GM19328 (cell line): ENCODE results near the gene PC.
"Not testable (repeated sequence)": the region's sequence is repeated elsewhere in the genome, so short reads cannot be mapped to it uniquely, and the experiment has no call there.

Experiments used
- ATAC-seq: cut with Tn5 transposase; IDR thresholded peaks from one replicate; pipeline ENCODE4 v1.9.1; 2021; ENCODE audit warnings: mild to moderate bottlenecking, moderate library complexity; ENCODE audit not compliant: unreplicated experiment

Gene PC

GRCh38 chr11:66979336-66979980, 21.3 kb upstream of the PC start:
- ATAC-seq: no peak

GRCh38 chr11:66978717-66979116, 20.5 kb upstream of the PC start:
- no peak for ATAC-seq

DNA sequence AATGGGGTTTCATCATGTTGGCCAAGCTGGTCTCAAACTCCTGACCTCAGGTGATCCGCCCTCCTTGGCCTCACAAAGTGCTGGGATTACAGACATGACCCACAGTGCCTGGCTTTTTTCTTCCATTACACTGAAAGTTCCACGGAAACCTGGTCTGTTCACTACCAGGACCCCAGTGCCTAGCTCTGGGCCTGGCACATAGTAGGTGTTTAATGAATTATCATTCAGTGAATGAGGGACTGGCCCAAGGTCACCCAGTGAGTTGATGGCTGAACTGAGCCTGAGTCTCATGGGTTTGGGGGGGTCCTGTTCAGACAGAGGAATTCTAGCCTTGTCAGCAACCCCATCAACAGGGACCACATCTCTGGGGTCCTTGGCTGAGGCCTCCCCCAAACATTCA, 20.0 kb upstream of the PC start:
- ATAC-seq: no peak

DNA sequence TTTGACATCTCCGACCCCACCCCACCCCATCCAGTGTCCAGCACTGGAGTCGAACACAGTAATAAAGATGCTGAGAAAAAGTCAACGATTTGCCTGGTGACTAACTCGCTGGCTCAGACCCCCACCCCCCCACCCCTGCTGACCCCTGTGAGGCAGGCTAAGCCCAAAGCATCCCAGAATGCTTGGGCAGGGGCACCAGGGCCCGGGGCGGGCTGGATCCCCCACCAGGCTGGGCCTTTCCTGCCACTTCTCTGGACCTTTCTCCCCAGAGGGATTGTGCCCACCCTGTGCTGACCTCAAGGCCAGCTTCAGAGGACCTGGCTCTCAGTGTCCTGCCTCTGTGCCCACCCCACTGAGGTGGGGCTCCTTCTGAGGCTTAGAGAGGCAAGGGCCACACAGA, 18.7 kb upstream of the PC start:
- no peak for ATAC-seq

- ATAC-seq: no peak
Observed at GRCh38 chr11:66976028-66976467, 17.9 kb upstream of the PC start.

- ATAC-seq: no peak
Observed at GRCh38 chr11:66975405-66976027, 17.3 kb upstream of the PC start.

GRCh38 chr11:66974724-66975404, 16.7 kb upstream of the PC start, which contains the start of gene C11orf86:
C11orf86 (plus strand) TSS chr11:66975304; CDS start chr11:66975363, 59 bp downstream.
- ATAC-seq: no peak

DNA sequence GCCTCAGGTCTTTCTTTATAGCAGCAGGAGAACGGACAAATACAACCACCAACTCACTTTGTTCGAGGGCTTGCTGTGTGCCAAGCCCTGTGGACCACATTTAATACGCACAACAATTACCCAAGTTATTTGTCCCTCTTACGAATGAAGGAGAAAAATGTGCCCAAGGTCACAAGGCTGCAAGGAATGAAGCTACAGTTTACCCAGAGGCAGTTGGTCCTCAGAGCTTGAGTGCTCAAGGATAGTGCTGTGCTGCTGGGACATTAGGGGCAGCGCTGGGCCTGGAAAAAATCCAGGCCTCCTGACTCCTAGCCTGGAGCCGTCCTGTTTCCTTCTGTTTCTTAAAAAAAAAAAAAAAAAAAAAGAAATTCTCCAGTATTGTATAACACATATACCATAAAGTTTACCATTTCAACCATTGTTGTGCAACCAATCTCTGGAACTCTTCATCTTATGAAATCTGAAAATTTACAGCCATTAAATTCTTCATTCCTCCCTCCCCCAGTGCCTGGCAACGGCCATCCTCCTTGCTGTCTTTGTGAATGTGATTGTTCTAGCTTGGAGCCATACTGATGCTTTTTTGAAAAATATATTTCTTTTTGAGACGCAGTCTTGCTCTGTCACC, 15.9 kb upstream of the PC start:
- ATAC-seq: no peak

GRCh38 chr11:66971488-66971887, 13.3 kb upstream of the PC start:
- ATAC-seq: no peak

- ATAC-seq: no peak
Observed at GRCh38 chr11:66970807-66971442, 12.7 kb upstream of the PC start.

GRCh38 chr11:66970371-66970806, 12.2 kb upstream of the PC start:
- no peak for ATAC-seq

DNA sequence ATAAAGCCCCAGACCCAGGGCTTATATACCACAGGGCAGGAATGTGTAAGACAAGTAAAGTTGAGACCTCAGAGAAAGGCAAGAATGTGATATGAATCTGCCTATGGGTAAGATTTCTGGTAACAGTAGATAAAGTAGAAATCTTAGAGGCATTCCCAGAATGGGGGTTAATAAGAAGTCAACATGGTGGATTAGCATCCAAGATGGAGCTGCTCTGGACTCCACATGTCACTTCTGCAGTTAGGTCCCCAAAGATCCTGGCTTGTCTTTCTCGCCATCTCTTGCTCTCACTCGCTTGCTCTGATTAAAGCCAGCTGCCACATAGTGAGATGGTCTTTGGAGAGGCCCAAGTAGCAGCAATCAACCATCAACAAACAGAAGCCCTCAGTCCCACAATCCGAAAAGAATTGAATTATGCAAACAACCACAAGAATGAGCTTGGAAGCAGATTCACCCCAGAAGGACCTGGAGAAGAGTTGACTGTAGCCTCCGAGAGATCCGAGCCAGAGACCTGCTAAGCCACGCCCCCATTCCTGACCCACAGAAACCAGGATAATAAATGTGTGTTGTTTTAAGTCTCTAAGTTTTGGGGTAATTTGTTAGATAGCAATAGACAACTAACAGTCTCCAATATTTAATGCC, 11.5 kb upstream of the PC start:
- no peak for ATAC-seq

- no peak for ATAC-seq
Observed at GRCh38 chr11:66967670-66968425, 9.7 kb upstream of the PC start.

GRCh38 chr11:66966351-66966750, 8.2 kb upstream of the PC start:
- ATAC-seq: no peak

DNA sequence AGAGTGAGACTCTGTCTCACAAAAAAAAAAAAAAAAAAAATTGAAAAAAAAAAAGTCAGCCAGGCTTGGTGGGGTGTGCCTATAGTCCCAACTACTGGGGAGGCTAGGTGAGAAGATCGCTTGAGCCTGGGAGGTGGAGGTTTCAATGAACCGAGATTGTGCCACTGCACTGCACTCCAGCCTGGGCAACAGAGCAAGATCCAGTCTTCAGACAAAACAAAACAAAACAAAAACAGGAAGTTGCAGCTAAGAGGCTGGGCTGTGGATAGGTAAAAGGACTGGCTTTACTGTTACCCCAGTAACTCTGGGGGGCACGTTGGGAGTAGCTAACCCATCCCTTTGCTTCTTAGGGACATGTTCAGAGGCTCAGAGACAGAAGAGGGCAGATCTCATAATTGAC, 6.3 kb upstream of the PC start:
- no peak for ATAC-seq

DNA sequence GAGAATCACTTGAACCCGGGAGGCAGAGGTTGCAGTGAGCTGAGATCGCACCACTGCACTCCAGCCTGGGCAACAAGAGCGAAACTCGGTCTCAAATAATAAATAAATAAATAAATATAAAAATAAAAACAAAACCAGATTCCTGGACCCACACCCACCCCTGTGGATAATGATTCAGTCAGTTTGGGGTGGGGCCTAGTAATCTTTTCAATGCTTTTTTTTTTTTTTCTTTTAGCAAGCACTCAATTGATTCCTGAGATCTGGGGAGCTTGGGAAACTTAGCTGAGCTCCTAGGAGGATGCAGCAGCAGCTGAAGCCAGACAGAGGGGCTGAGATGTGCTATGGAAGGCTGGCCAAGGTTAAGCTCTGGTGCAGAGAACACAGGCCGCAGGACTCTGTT, 4.6 kb upstream of the PC start:
- ATAC-seq: no peak

- ATAC-seq: no peak
Observed at GRCh38 chr11:66962247-66962646, 4.1 kb upstream of the PC start.

DNA sequence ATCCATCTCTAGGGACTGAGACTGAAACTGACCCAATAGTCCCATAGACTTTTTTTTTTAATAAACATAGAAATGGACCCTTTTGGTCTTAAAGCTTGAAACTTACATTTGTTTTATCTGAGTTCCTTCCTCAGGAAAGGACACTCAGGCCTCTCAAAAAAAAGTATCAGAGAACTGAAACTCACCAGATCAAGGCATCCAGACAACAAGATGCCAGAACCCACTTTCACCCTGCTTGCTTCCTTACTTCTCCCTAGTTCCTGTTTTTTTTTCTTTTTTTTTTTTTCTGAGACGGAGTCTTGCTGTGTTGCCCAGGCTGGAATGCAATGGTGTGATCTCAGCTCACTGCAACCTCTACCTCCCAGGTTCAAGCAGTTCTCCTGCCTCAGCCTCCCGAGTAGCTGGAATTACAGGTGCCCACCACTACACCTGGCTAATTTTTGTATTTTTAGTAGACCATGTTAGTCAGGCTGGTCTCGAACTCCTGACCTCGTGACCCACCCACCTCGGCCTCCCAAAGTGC, 3.6 kb upstream of the PC start:
- not testable (repeated sequence) for ATAC-seq

DNA sequence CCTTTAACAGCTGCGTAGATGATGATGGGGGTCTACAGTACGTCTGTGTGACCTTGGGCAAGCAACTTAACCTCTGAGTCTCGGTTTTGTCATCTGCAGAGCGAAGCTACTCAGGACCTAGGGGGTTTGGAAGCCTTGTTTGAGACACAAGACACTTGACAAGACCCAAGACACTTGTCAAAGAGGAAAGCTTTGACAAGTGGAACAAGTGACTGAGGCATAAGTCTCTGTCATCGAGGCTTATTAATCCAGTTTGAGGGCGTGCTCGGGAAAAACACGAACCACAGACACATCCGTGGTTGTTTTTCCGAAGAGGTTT, 732 bp upstream of the PC start:
- no peak for ATAC-seq

- peak; percentile 28 for ATAC-seq
Observed at GRCh38 chr11:66957971-66958231, 282 bp downstream of the PC start.
